ENCODE measurements around the gene CFAP141. TPM values are rescaled to one million over a fixed set of nuclear protein-coding genes. Genes with fewer than 3 reads are reported as not detected.
A peak's percentile ranks its signal among the peaks of the same experiment; 100 is the strongest.

Gene CFAP141
- total and polyA plus RNA-seq, 2 of the 13 experiments (the other 11 are each of a cell fraction or from before 2014, with no cell fraction given) = not detected

- peak; percentile 100 for TF ChIP-seq TFDP2 (CRISPR knock-in tag; IDR thresholded peaks at IDR 0.05)
- peak; percentile 20; the same call in 1 of the 2 replicates for TF ChIP-seq ARID2 (CRISPR knock-in tag; IDR thresholded peaks at IDR 0.05; ENCODE audit: borderline replicate concordance)
- TF ChIP-seq CBX5 (CRISPR knock-in tag; IDR thresholded peaks at IDR 0.05; ENCODE audit: borderline replicate concordance) = 0 out of 2 replicates have a peak, but pooled peaks have one; percentile 74
- TF ChIP-seq SAP130 (CRISPR knock-in tag; IDR thresholded peaks at IDR 0.05; ENCODE audit: low read depth) = peak; percentile 98
- TF ChIP-seq PHB2 (IDR thresholded peaks at IDR 0.05; ENCODE audit: partially characterized antibody) = no peak
- no peak for TF ChIP-seq TBP (CRISPR knock-in tag; IDR thresholded peaks at IDR 0.05)
- 0 out of 2 replicates have a peak, but pooled peaks have one; percentile 54 for TF ChIP-seq ZBTB44 (CRISPR knock-in tag; IDR thresholded peaks at IDR 0.05)
- no peak for TF ChIP-seq ZNF496 (CRISPR knock-in tag; IDR thresholded peaks at IDR 0.05; ENCODE audit: insufficient replicate concordance)
- peak; percentile 71 for TF ChIP-seq ISL2 (CRISPR knock-in tag; IDR thresholded peaks at IDR 0.05)
- TF ChIP-seq ZNF562 (CRISPR knock-in tag; IDR thresholded peaks at IDR 0.05; ENCODE audit: borderline replicate concordance) = no peak
- no peak for TF ChIP-seq ZNF572 (CRISPR knock-in tag; IDR thresholded peaks at IDR 0.05)
- TF ChIP-seq ZBTB46 (CRISPR knock-in tag; IDR thresholded peaks at IDR 0.05; ENCODE audit: borderline replicate concordance) = no peak
- peak; percentile 76 for TF ChIP-seq SRSF1 (optimal IDR thresholded peaks at IDR 0.05; ENCODE audit: low read depth, low read length)
- TF ChIP-seq TRAFD1 (CRISPR knock-in tag; IDR thresholded peaks at IDR 0.05; ENCODE audit: borderline replicate concordance) = no peak
- peak; percentile 94 for TF ChIP-seq CBX1 (IDR thresholded peaks at IDR 0.05; ENCODE audit: low read depth)
- no peak for TF ChIP-seq MZF1 (CRISPR knock-in tag; IDR thresholded peaks at IDR 0.05; ENCODE audit: borderline replicate concordance)
- TF ChIP-seq POLR2AphosphoS2 (IDR thresholded peaks at IDR 0.05; ENCODE audit: low read depth, low read length) = no peak
- TF ChIP-seq ZNF678 (CRISPR knock-in tag; IDR thresholded peaks at IDR 0.05) = no peak
- TF ChIP-seq HMGXB4 (CRISPR knock-in tag; IDR thresholded peaks at IDR 0.05; ENCODE audit: borderline replicate concordance in 1 of 2, low read depth in 1 of 2) = peak in 1 of 2 experiments; percentile 89; a peak in 2 of 4 replicates
- TF ChIP-seq NKX3-1 (CRISPR knock-in tag; IDR thresholded peaks at IDR 0.05) = peak; percentile 76
- no peak for TF ChIP-seq ZNF660 (CRISPR knock-in tag; IDR thresholded peaks at IDR 0.05; ENCODE audit: borderline replicate concordance, low read depth)
Observed at GRCh38 chr1:154183046-154183915, 22.9 kb downstream of the CFAP141 start (continued).

Measured in HepG2 (cell line).